ENCODE results near the gene ZC3H7A. TPM values are rescaled to one million over a fixed set of nuclear protein-coding genes. Genes with fewer than 3 reads are reported as not detected.

ZC3H7A gene
- total and polyA plus RNA-seq, 2 of the 8 experiments (the other 6 are each of a cell fraction or from before 2014, with no cell fraction given), result 32.0 to 55.9 TPM

- Histone ChIP-seq H2BK12ac (ENCODE audit: low read depth, low read length) (no peak overlapping the region), H3K9ac (replicated peaks in 1 of 4; ENCODE audit: extremely low read depth in 1 of 4, low read depth in 3 of 4, low read length in 3 of 4) (no peak overlapping the region), H3K4me1 (replicated peaks in 1 of 4; ENCODE audit: control insufficient read depth in 3 of 4, insufficient read depth in 4 of 4, low read length in 3 of 4) (no peaks in the 10 kb centered on the region), H4K20me1 (replicated peaks in 1 of 2; ENCODE audit: control insufficient read depth in 1 of 2, insufficient read depth in 2 of 2, low read length in 2 of 2) (peaks cover 0 to 2% of the 10 kb centered on the region in 2 experiments), H4K5ac (ENCODE audit: insufficient read length, low read depth, low read length) (no peak overlapping the region), H2AK5ac (ENCODE audit: low read depth, low read length) (no peak overlapping the region), H3K23me2 (ENCODE audit: low read depth, low read length) (no peaks in the 10 kb centered on the region), H4K8ac (ENCODE audit: extremely low read depth, insufficient read depth, low read length) (no peak overlapping the region), H4K91ac (replicated peaks; ENCODE audit: insufficient read length, low read length) (no peak overlapping the region), H2BK120ac (replicated peaks; ENCODE audit: low read depth, low read length) (no peak overlapping the region), H3K27me3 (replicated peaks in 1 of 4; ENCODE audit: control insufficient read depth in 3 of 4, extremely low read depth in 1 of 4, insufficient read depth in 3 of 4, low read length in 3 of 4) (no peaks in the 10 kb centered on the region), H3K79me2 (ENCODE audit: control insufficient read depth in 1 of 2, insufficient read depth in 2 of 2, low read length in 2 of 2) (no peaks in the 10 kb centered on the region), H3K4me2 (ENCODE audit: insufficient read depth in 1 of 2, low read depth in 2 of 2, low read length in 2 of 2) (no peak overlapping the region), H3K36me3 (ENCODE audit: control insufficient read depth in 2 of 4, insufficient read depth in 4 of 4, low read length in 3 of 4) (peaks cover 0 to 14% (median 8%) of the 10 kb centered on the region in 4 experiments; a peak in 4 of 8 replicates), H3K79me1 (ENCODE audit: low read depth, low read length) (no peaks in the 10 kb centered on the region), H2BK5ac (ENCODE audit: low read depth, low read length) (no peak overlapping the region), H3K4ac (replicated peaks; ENCODE audit: insufficient read length, low read depth, low read length) (no peak overlapping the region), H3K23ac (ENCODE audit: insufficient read length) (no peak overlapping the region), H2AFZ (ENCODE audit: low read length) (no peak overlapping the region), H3K14ac (ENCODE audit: insufficient read length) (no peak overlapping the region), H2BK15ac (ENCODE audit: low read length) (no peak overlapping the region), H3K4me3 (ENCODE audit: extremely low read depth in 1 of 4, insufficient read depth in 2 of 4, low read depth in 3 of 4, low read length in 4 of 4) (no peak overlapping the region), H3K56ac (replicated peaks; ENCODE audit: insufficient read length, low read depth, low read length) (no peak overlapping the region), H2BK20ac (ENCODE audit: low read length) (no peak overlapping the region), H3K27ac (ENCODE audit: low read depth, low read length) (no peak overlapping the region), H3K18ac (ENCODE audit: extremely low read depth, low read length) (no peak overlapping the region), H3K9me3 (ENCODE audit: insufficient read depth in 2 of 2, low read depth in 1 of 2, low read length in 1 of 2) (no peaks in the 10 kb centered on the region)
- CTCF ChIA-PET (ENCODE audit: partially characterized antibody), result interaction anchor here (1.1 to 1.5 kb wide), 2 partner anchors 9 kb away, joined by 3 to 5 read pairs; no protein-coding TSS in a partner anchor
- POLR2A ChIA-PET (ENCODE audit: partially characterized antibody), result no interaction called here
- WGBS, 2 experiments (ENCODE audit: extremely low coverage in 1 of 2, insufficient coverage in 1 of 2, insufficient read length in 1 of 2, insufficient replicate concordance in 2 of 2, low coverage in 1 of 2, low lambda C conversion rate in 2 of 2, missing lambda C conversion rate in 1 of 2), result 93% methylated on average over 4 of the region's 4 CpGs; no CpG with 5 or more reads in 1 of the 2 experiments
- FAIRE-seq (no peak), DNase-seq (ENCODE audit: low read depth in 1 of 2, low spot score in 2 of 2) (no peak)
- TF ChIP-seq BCL11A (IDR thresholded peaks at IDR 0.05; ENCODE audit: low read depth in 2 of 2, low read length in 2 of 2) (no peak), FOSL1 (IDR thresholded peaks at IDR 0.05; ENCODE audit: insufficient read depth, low read depth, low read length) (no peak), TEAD4 (IDR thresholded peaks at IDR 0.05; ENCODE audit: low read depth, low read length) (no peak), ZNF274 (IDR thresholded peaks at IDR 0.05; ENCODE audit: borderline replicate concordance, extremely low read depth, low read length) (no peak), SIRT6 (IDR thresholded peaks at IDR 0.05; ENCODE audit: low read length) (no peak), ASH2L (IDR thresholded peaks at IDR 0.05; ENCODE audit: low read length) (no peak), GTF2F1 (IDR thresholded peaks at IDR 0.05; ENCODE audit: borderline replicate concordance, low read depth, low read length) (no peak), SP2 (IDR thresholded peaks at IDR 0.05; ENCODE audit: low read length) (no peak), SIX5 (IDR thresholded peaks at IDR 0.05; ENCODE audit: low read depth, low read length) (no peak), MAX (IDR thresholded peaks at IDR 0.05) (no peak), JUND (IDR thresholded peaks at IDR 0.05; ENCODE audit: low read length) (no peak), CTBP2 (IDR thresholded peaks at IDR 0.05; ENCODE audit: borderline replicate concordance, insufficient read depth, insufficient read length, low read length) (no peak), SP4 (IDR thresholded peaks at IDR 0.05; ENCODE audit: low read length) (no peak), POLR2A (IDR thresholded peaks at IDR 0.05; ENCODE audit: control extremely low read depth in 1 of 2, low read depth in 2 of 2, low read length in 2 of 2) (no peak)
- TF ChIP-seq, protein P1, sequence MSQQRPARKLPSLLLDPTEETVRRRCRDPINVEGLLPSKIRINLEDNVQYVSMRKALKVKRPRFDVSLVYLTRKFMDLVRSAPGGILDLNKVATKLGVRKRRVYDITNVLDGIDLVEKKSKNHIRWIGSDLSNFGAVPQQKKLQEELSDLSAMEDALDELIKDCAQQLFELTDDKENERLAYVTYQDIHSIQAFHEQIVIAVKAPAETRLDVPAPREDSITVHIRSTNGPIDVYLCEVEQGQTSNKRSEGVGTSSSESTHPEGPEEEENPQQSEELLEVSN (IDR thresholded peaks at IDR 0.05), result no peak
These were observed 77.3 kb downstream of the ZC3H7A start for GRCh38 chr16:11719762-11720161.
